H1 (cell line): Measurements from ENCODE around the gene LARGE2. TPM values are rescaled to one million over a fixed set of nuclear protein-coding genes. Genes with fewer than 3 reads are reported as not detected.

Source experiments
- CTCF ChIA-PET: fragments of 300-600 bp; sonication (Branson Sonifier 250); formaldehyde crosslinking; loops from one replicate; lab custom pipeline; 2021; ENCODE audit not compliant: partially characterized antibody; lab: Charles Lee
- POLR2A ChIA-PET: fragments of 300-600 bp; sonication (Branson Sonifier 250); formaldehyde crosslinking; loops from one replicate; lab custom pipeline; 2021; ENCODE audit warnings: inconsistent platforms; ENCODE audit not compliant: partially characterized antibody; lab: Charles Lee
- DNase-seq, 2 experiments: peaks; one replicate each; pipeline versions ENCODE4 v3.0.0 to v3.0.0-alpha.2; 2010 to 2022; ENCODE audit warnings: low spot score in 2 of 2, low read depth in 1 of 2, mixed read lengths in 1 of 2
- FAIRE-seq: peaks from 2 replicates; lab custom pipeline; 2011; peaks lifted over from hg19 to GRCh38; lab: Jason Lieb, UNC
- H2AFZ ChIP-seq: 2 replicates; pipeline ENCODE4 v1.8.1; 2012; ENCODE audit warnings: low read length, inconsistent platforms
- H2AK5ac ChIP-seq: 2 replicates; pipeline ENCODE4 v1.6.1; 2013; ENCODE audit warnings: low read depth, low read length
- H2BK120ac ChIP-seq: replicated peaks from 2 replicates; pipeline ENCODE3; 2013; ENCODE audit warnings: low read depth, low read length, inconsistent platforms
- H2BK12ac ChIP-seq: 2 replicates; pipeline ENCODE4 v1.6.1; 2013; ENCODE audit warnings: low read depth, low read length
- H2BK15ac ChIP-seq: 2 replicates; pipeline ENCODE4 v1.6.1; 2013; ENCODE audit warnings: low read length
- H2BK20ac ChIP-seq: 2 replicates; pipeline ENCODE4 v1.6.1; 2013; ENCODE audit warnings: low read length
- H2BK5ac ChIP-seq: 2 replicates; pipeline ENCODE4 v1.6.1; 2013; ENCODE audit warnings: low read depth, low read length
- H3K14ac ChIP-seq: 2 replicates; pipeline ENCODE4 v1.6.1; 2013; ENCODE audit warnings: inconsistent platforms; ENCODE audit not compliant: insufficient read length
- H3K18ac ChIP-seq: 2 replicates; pipeline ENCODE4 v1.6.1; 2013; ENCODE audit warnings: low read length; ENCODE audit errors: extremely low read depth
- H3K23ac ChIP-seq: 2 replicates; pipeline ENCODE4 v1.6.1; 2013; ENCODE audit warnings: inconsistent platforms; ENCODE audit not compliant: insufficient read length
- H3K23me2 ChIP-seq: 2 replicates; pipeline ENCODE4 v1.6.1; 2013; ENCODE audit warnings: low read depth, low read length
- H3K27ac ChIP-seq: 2 replicates; pipeline ENCODE4 v1.6.1; 2011; ENCODE audit warnings: low read depth, low read length, inconsistent platforms
- H3K27me3 ChIP-seq, 4 experiments: replicated peaks in 1 of 4; 1 replicate in 1 of 4; 2 replicates in 3 of 4; pipeline versions ENCODE4 v1.6.1 to v1.8.1; 2011 to 2013; ENCODE audit warnings: low read length in 3 of 4, mild to moderate bottlenecking in 3 of 4, inconsistent platforms in 2 of 4, mixed read lengths in 2 of 4, moderate library complexity in 1 of 4; ENCODE audit not compliant: control insufficient read depth in 3 of 4, insufficient read depth in 3 of 4; ENCODE audit errors: extremely low read depth in 1 of 4
- H3K36me3 ChIP-seq, 4 experiments: 2 replicates each; pipeline versions ENCODE4 v1.6.1 to v1.8.1; 2011 to 2013; ENCODE audit warnings: mild to moderate bottlenecking in 4 of 4, low read length in 3 of 4, moderate library complexity in 2 of 4, control low read depth in 1 of 4, inconsistent platforms in 1 of 4; ENCODE audit not compliant: insufficient read depth in 4 of 4, control insufficient read depth in 2 of 4
- H3K4ac ChIP-seq: replicated peaks from 2 replicates; pipeline ENCODE3; 2013; ENCODE audit warnings: low read length, low read depth, mixed read lengths, inconsistent platforms; ENCODE audit not compliant: insufficient read length
- H3K4me1 ChIP-seq, 4 experiments: replicated peaks in 1 of 4; 1 replicate in 1 of 4; 2 replicates in 3 of 4; pipeline versions ENCODE4 v1.6.1 to v1.8.1; 2011 to 2013; ENCODE audit warnings: low read length in 3 of 4, inconsistent platforms in 2 of 4, mixed read lengths in 1 of 4; ENCODE audit not compliant: insufficient read depth in 4 of 4, control insufficient read depth in 3 of 4
- H3K4me2 ChIP-seq, 2 experiments: 2 replicates each; pipeline versions ENCODE4 v1.6.1 to v1.8.1; 2011 to 2013; ENCODE audit warnings: low read depth in 2 of 2, low read length in 2 of 2, control low read depth in 1 of 2, inconsistent platforms in 1 of 2, mild to moderate bottlenecking in 1 of 2; ENCODE audit not compliant: insufficient read depth in 1 of 2
- H3K4me3 ChIP-seq, 4 experiments: fragments of 200-600, 300-600 bp in 1 of 4; sonication (generic), shearing (Covaris generic), sonication (Bioruptor Twin) in 1 of 4; 2 replicates each; pipeline versions ENCODE4 v1.5.1 to v1.8.1; 2011 to 2016; ENCODE audit warnings: low read length in 4 of 4, low read depth in 3 of 4, control low read depth in 2 of 4, inconsistent platforms in 2 of 4, mild to moderate bottlenecking in 2 of 4, mixed read lengths in 1 of 4, moderate library complexity in 1 of 4; ENCODE audit not compliant: insufficient read depth in 2 of 4; ENCODE audit errors: extremely low read depth in 1 of 4
- H3K56ac ChIP-seq: replicated peaks from 2 replicates; pipeline ENCODE3; 2013; ENCODE audit warnings: low read depth, mild to moderate bottlenecking, mixed read lengths, low read length, inconsistent platforms; ENCODE audit not compliant: insufficient read length
- H3K79me1 ChIP-seq: 2 replicates; pipeline ENCODE4 v1.6.1; 2013; ENCODE audit warnings: low read depth, low read length, control low read depth
- H3K79me2 ChIP-seq, 2 experiments: 2 replicates each; pipeline versions ENCODE4 v1.6.1 to v1.8.1; 2012 to 2013; ENCODE audit warnings: low read length in 2 of 2, mild to moderate bottlenecking in 2 of 2, inconsistent platforms in 1 of 2; ENCODE audit not compliant: insufficient read depth in 2 of 2, control insufficient read depth in 1 of 2
- H3K9ac ChIP-seq, 4 experiments: replicated peaks in 1 of 4; 1 replicate in 1 of 4; 2 replicates in 3 of 4; pipeline versions ENCODE4 v1.6.1 to v1.8.1; 2011 to 2013; ENCODE audit warnings: low read depth in 3 of 4, low read length in 3 of 4, control low read depth in 2 of 4, mild to moderate bottlenecking in 2 of 4, moderate library complexity in 2 of 4, inconsistent platforms in 1 of 4; ENCODE audit errors: extremely low read depth in 1 of 4
- H3K9me3 ChIP-seq, 2 experiments: 2 replicates each; pipeline versions ENCODE4 v1.6.1 to v1.8.1; 2012 to 2013; ENCODE audit warnings: mild to moderate bottlenecking in 2 of 2, moderate library complexity in 2 of 2, control low read depth in 1 of 2, inconsistent platforms in 1 of 2, low read depth in 1 of 2, low read length in 1 of 2, mixed read lengths in 1 of 2; ENCODE audit not compliant: insufficient read depth in 2 of 2
- H4K20me1 ChIP-seq, 2 experiments: replicated peaks in 1 of 2; 2 replicates each; pipeline versions ENCODE3 to v1.8.1; 2011 to 2013; ENCODE audit warnings: inconsistent platforms in 2 of 2, low read length in 2 of 2, mild to moderate bottlenecking in 1 of 2; ENCODE audit not compliant: insufficient read depth in 2 of 2, control insufficient read depth in 1 of 2
- H4K5ac ChIP-seq: 2 replicates; pipeline ENCODE4 v1.6.1; 2013; ENCODE audit warnings: low read length, low read depth, mixed read lengths, inconsistent platforms; ENCODE audit not compliant: insufficient read length
- H4K8ac ChIP-seq: 2 replicates; pipeline ENCODE4 v1.8.0; 2013; ENCODE audit warnings: mild to moderate bottlenecking, moderate library complexity, low read length, inconsistent platforms; ENCODE audit not compliant: insufficient read depth; ENCODE audit errors: extremely low read depth
- H4K91ac ChIP-seq: replicated peaks from 2 replicates; pipeline ENCODE3; 2013; ENCODE audit warnings: low read length, mixed read lengths, inconsistent platforms; ENCODE audit not compliant: insufficient read length
- POLR2AphosphoS5 ChIP-seq: IDR thresholded peaks from 2 replicates; pipeline ENCODE4 v1.6.1; 2011; ENCODE audit warnings: low read depth, low read length
- SAP30 ChIP-seq: fragments of 300-600 bp; sonication (generic); IDR thresholded peaks from 2 replicates; pipeline ENCODE4 v1.7.1; 2012; ENCODE audit warnings: low read length, moderate library complexity, mild to moderate bottlenecking, inconsistent platforms; ENCODE audit not compliant: insufficient read depth, insufficient replicate concordance
- WGBS, 2 experiments: shearing (Covaris generic) in 1 of 2; methylation state at CpG; one replicate each; pipeline versions ENCODE4 v1.1.6 to v1.1.7; 2013 to 2015; ENCODE audit warnings: low lambda C conversion rate in 2 of 2, mixed read lengths in 2 of 2, inconsistent platforms in 1 of 2, low coverage in 1 of 2, missing lambda C conversion rate in 1 of 2; ENCODE audit not compliant: insufficient replicate concordance in 2 of 2, insufficient coverage in 1 of 2, insufficient read length in 1 of 2; ENCODE audit errors: extremely low coverage in 1 of 2, missing lambda C conversion rate in 1 of 2; 5-methylcytosine and 5-hydroxymethylcytosine counted together
- polyA plus RNA-seq, 7 experiments: library from polyadenylated mRNA; depleted of rRNA in 3 of 7; stranded (reverse) in 5 of 7; unstranded in 2 of 7; fragments of >200 nt in 5 of 7; fragments of 200-250 nt in 2 of 7; gene quantifications; 1 replicate in 5 of 7; 2 replicates in 1 of 7; 4 replicates in 1 of 7; pipeline versions ENCODE4 v1.2.1 to v1.2.3, GENCODE V29; 2011 to 2013; ENCODE audit warnings: missing spikeins in 2 of 7, mixed read lengths in 2 of 7
- total RNA-seq: library from RNA; stranded (reverse); fragmentation: NEBNext Ultra II Directional; extraction: Animal tissue kit (Norgen Biotek cat#: 25700); gene quantifications from 2 replicates; pipeline ENCODE4 v1.2.1, GENCODE V29; 2021

LARGE2 gene
- total and polyA plus RNA-seq, 2 of the 8 experiments (the other 6 are each of a cell fraction or from before 2014, with no cell fraction given) = 111 to 137 TPM

DNA sequence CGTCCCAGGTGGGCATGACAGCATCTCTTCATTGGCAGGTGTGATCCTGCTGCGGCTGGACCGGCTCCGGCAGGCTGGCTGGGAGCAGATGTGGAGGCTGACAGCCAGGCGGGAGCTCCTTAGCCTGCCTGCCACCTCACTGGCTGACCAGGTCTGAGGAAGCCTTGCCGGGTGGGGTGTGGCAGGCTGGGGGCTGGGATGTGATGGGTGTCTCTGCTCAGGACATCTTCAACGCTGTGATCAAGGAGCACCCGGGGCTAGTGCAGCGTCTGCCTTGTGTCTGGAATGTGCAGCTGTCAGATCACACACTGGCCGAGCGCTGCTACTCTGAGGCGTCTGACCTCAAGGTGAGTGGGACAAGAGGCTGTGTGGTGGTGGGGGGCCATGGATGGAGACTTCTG is 3.5 kb downstream of the LARGE2 start:
- peaks cover 12% of the 10 kb centered on the region; the same call in 1 of the 2 replicates for H3K23me2 ChIP-seq
- peaks cover 4 to 13% (median 9%) of the 10 kb centered on the region in 4 experiments for H3K4me1 ChIP-seq
- no peak overlapping the region; the same call in 1 of the 2 replicates for H2BK5ac ChIP-seq
- FAIRE-seq = no peak
- H2BK120ac ChIP-seq = no peak overlapping the region
- peaks cover 15% of the 10 kb centered on the region for H3K79me1 ChIP-seq
- no peak overlapping the region for H2BK20ac ChIP-seq
- no peak for DNase-seq
- no peak overlapping the region for H3K9ac ChIP-seq
- no peak overlapping the region for H2AFZ ChIP-seq
- no peak overlapping the region for H2BK12ac ChIP-seq
- H3K23ac ChIP-seq = no peak overlapping the region
- H3K14ac ChIP-seq = no peak overlapping the region
- peaks cover 2 to 35% (median 20%) of the 10 kb centered on the region in 4 experiments; a peak in 7 of 8 replicates for H3K36me3 ChIP-seq
- H4K20me1 ChIP-seq = peaks cover 10 to 20% of the 10 kb centered on the region in 2 experiments
- H2BK15ac ChIP-seq = no peak overlapping the region
- H3K4me3 ChIP-seq = no peak overlapping the region
- no peak overlapping the region for H4K5ac ChIP-seq
- no peaks in the 10 kb centered on the region for H3K9me3 ChIP-seq
- ChIA-PET CTCF (interaction anchor here (4.0 kb wide), 1 partner anchor 53 kb away, joined by 26 read pairs; no protein-coding TSS in a partner anchor), POLR2A (interaction anchor here (1.0 to 9.8 kb wide), 6 partner anchors 9 to 317 kb away, joined by 3 to 115 read pairs (median 5); no protein-coding TSS in a partner anchor)
- H3K27ac ChIP-seq = no peak overlapping the region
- H3K79me2 ChIP-seq = peaks cover 0 to 11% of the 10 kb centered on the region in 2 experiments; a peak in 1 of 4 replicates
- no peak overlapping the region for H3K18ac ChIP-seq
- no peak overlapping the region for H2AK5ac ChIP-seq
- H3K27me3 ChIP-seq = peaks cover 0 to 6% (median 0%) of the 10 kb centered on the region in 4 experiments; a peak in 2 of 7 replicates
- no peak overlapping the region for H3K56ac ChIP-seq
- 94% methylated on average over 12 of the region's 12 CpGs; no CpG with 5 or more reads in 1 of the 2 experiments for whole genome bisulfite sequencing, 2 experiments
- H4K8ac ChIP-seq = no peak overlapping the region
- H3K4me2 ChIP-seq = no peak overlapping the region
- H4K91ac ChIP-seq = no peak overlapping the region
- H3K4ac ChIP-seq = no peak overlapping the region
- TF ChIP-seq POLR2AphosphoS5 (peak; percentile 30; the same call in 1 of the 2 replicates), SAP30 (no peak)
- TF ChIP-seq, all 59 proteins: peak for 1
